Stomach (tissue), 19 donors: ENCODE data around the gene ZBTB2. TPM values are rescaled to one million over a fixed set of nuclear protein-coding genes. Genes with fewer than 3 reads are reported as not detected.

Experiments
- DNase-seq, 2 donors: peaks; one replicate each; pipeline versions ENCODE4 v3.0.0 to v3.0.0-alpha.2; 2013 to 2019
- H3K27ac ChIP-seq, 5 donors: fragments of 200-600 bp in 4 of 5; sonication (generic) in 4 of 5; one replicate each; pipeline ENCODE4 v1.5.1; 2013 to 2019; ENCODE audit warnings: mild to moderate bottlenecking in 1 of 5, moderate library complexity in 1 of 5
- H3K27me3 ChIP-seq, 3 donors: fragments of 200-600 bp; sonication (generic); one replicate each; pipeline ENCODE4 v1.5.1; 2017 to 2019; ENCODE audit warnings: mixed run types in 1 of 3
- H3K36me3 ChIP-seq, 4 donors: fragments of 200-600 bp; sonication (generic); 1 replicate in 3 of 4; 2 replicates in 1 of 4; pipeline ENCODE4 v1.5.1; 2016 to 2019
- H3K4me1 ChIP-seq, 4 donors: fragments of 200-600 bp; sonication (generic); one replicate each; pipeline ENCODE4 v1.5.1; 2016 to 2019
- H3K4me3 ChIP-seq, 4 donors: fragments of 200-600 bp; sonication (generic) in 3 of 4; one replicate each; pipeline ENCODE4 v1.5.1; 2016 to 2019; ENCODE audit warnings: mild to moderate bottlenecking in 1 of 4
- H3K9me3 ChIP-seq, 4 donors: fragments of 200-600 bp; sonication (generic); one replicate each; pipeline ENCODE4 v1.5.1; 2016 to 2019
- CTCF ChIP-seq, 7 experiments: fragments of 450-650 bp in 4 of 7; fragments of 200-600 bp in 3 of 7; sonication (generic) in 3 of 7; IDR thresholded peaks; one replicate each; pipeline ENCODE4 v1.5.1; 2016 to 2019; ENCODE audit warnings: antibody characterized with exemption in 7 of 7, control low read depth in 2 of 7, mild to moderate bottlenecking in 1 of 7
- EP300 ChIP-seq: sonication (generic); formaldehyde crosslinking; IDR thresholded peaks from one replicate; pipeline ENCODE4 v1.6.1; 2017; ENCODE audit warnings: antibody characterized with exemption
- POLR2A ChIP-seq, 4 donors: fragments of 450-650 bp; IDR thresholded peaks; one replicate each; pipeline ENCODE4 v1.6.1; 2016; ENCODE audit warnings: antibody characterized with exemption in 4 of 4, control low read depth in 2 of 4, mild to moderate bottlenecking in 1 of 4, moderate library complexity in 1 of 4
- POLR2AphosphoS5 ChIP-seq, 3 donors: sonication (generic); formaldehyde crosslinking; IDR thresholded peaks; one replicate each; pipeline ENCODE4 v1.6.1; 2016; ENCODE audit warnings: antibody characterized with exemption in 3 of 3
- WGBS, 5 donors: extraction: QIAGEN DNeasy Blood & Tissue Kit in 3 of 5; methylation state at CpG; one replicate each; pipeline versions ENCODE4 v1.1.5 to v1.1.7; 2013 to 2018; 5-methylcytosine and 5-hydroxymethylcytosine counted together
- intact Hi-C: fragments of 100-400 bp; cut with DNase I; formaldehyde crosslinking; loops from one replicate; pipeline ENCODE4 v1.15.1; 2023; ENCODE audit warnings: low total_unique reads
- long read RNA-seq, 10 donors: transcript quantifications; one replicate each; lab custom pipeline, GENCODE V29; 2026
- polyA plus RNA-seq, 3 donors: library from polyadenylated mRNA; stranded (reverse); fragments of 200-250 nt; gene quantifications; one replicate each; pipeline ENCODE4 v1.2.3, GENCODE V29; 2013
- total RNA-seq, 5 donors: library from RNA; depleted of rRNA; stranded (reverse); fragments of >200 nt; gene quantifications; one replicate each; pipeline versions ENCODE4 v1.1.0 to v1.2.3, GENCODE V29; 2014 to 2016
- donor health status: healthy with polysubstance abuse.
- donor health status: Bipolar disorder and iron deficiency.
- donor health status: healthy.

ZBTB2 gene
- total RNA-seq: 10 to 100 TPM in 1 of 5 donors, 1 to 10 TPM in 3, under 1 TPM in 1; 0.89 to 19.1 (median 7.5) TPM
- 1 to 10 TPM; 5.1 to 7.9 (median 7.5) TPM for polyA plus RNA-seq
- long read RNA-seq, donor 1, partial matches to known transcripts: 0 of 1 reads
- long read RNA-seq, donor 1, other reads (novel, unspliced or antisense): 0 of 1 reads
- long read RNA-seq, donor 2, partial matches to known transcripts: 0 of 3 reads
- long read RNA-seq, donor 2, other reads (novel, unspliced or antisense): 0 of 3 reads
- long read RNA-seq, donor 3: 0 reads
- long read RNA-seq, donor 4, partial matches to known transcripts: 0 of 1 reads
- long read RNA-seq, donor 4, other reads (novel, unspliced or antisense): 0 of 1 reads
- long read RNA-seq, donor 5, transcript ZBTB2-201 (3 exons, 3,090 nt): major isoform, 7 of 7 reads
- long read RNA-seq, donor 5, partial matches to known transcripts: 0 of 7 reads
- long read RNA-seq, donor 5, other reads (novel, unspliced or antisense): 0 of 7 reads
- long read RNA-seq, donor 6, partial matches to known transcripts: 0 of 4 reads
- long read RNA-seq, donor 6, other reads (novel, unspliced or antisense): 0 of 4 reads
- long read RNA-seq, donor 7, partial matches to known transcripts: 0 of 2 reads
- long read RNA-seq, donor 7, other reads (novel, unspliced or antisense): 0 of 2 reads
- long read RNA-seq, donor 8, partial matches to known transcripts: 0 of 3 reads
- long read RNA-seq, donor 8, other reads (novel, unspliced or antisense): 0 of 3 reads
- long read RNA-seq, donor 9, partial matches to known transcripts: 0 of 4 reads
- long read RNA-seq, donor 9, other reads (novel, unspliced or antisense): 0 of 4 reads
- long read RNA-seq, donor 10: 0 reads

GRCh38 chr6:151391471-151392413 is at the start of gene ZBTB2:
Gene ZBTB2, minus strand, starts transcription at chr6:151391559. Its CDS starts 17,922 bp downstream, at chr6:151373637.
- 0 to 3% (median 1%) methylated on average over 18 to 52 of the region's 57 CpGs for WGBS, 5 donors
- TF ChIP-seq CTCF (IDR thresholded peaks at IDR 0.05): no peak
- no peak for TF ChIP-seq EP300
- TF ChIP-seq POLR2AphosphoS5 (IDR thresholded peaks at IDR 0.05): peak in 1 of 3 donors; percentile 35
- no peak for TF ChIP-seq POLR2A (IDR thresholded peaks at IDR 0.05)
- Histone ChIP-seq H3K4me3 (peak within 1 kb of the TSS; percentile 85 to 98 (median 94)), H3K27ac (peak within 1 kb of the TSS; percentile 98 to 100 (median 100)), H3K27me3 (no peaks in the 10 kb centered on the region), H3K4me1 (peaks cover 40 to 71% (median 55%) of the 10 kb centered on the region in 4 donors), H3K9me3 (no peaks in the 10 kb centered on the region), H3K36me3 (no peaks in the 10 kb centered on the region)
- peak; percentile 64 to 90 for DNase-seq
- intact Hi-C loops: no loop called here

- peak in 2 of 7 experiments; percentile 10 to 22 for TF ChIP-seq CTCF (IDR thresholded peaks at IDR 0.05)
- no peak for TF ChIP-seq POLR2AphosphoS5 (IDR thresholded peaks at IDR 0.05)
- H3K27me3 ChIP-seq: no peaks in the 10 kb centered on the region
- peak overlapping the region in 1 of 5 donors; percentile 3 for H3K27ac ChIP-seq
- H3K9me3 ChIP-seq: no peaks in the 10 kb centered on the region
- WGBS, 5 donors: 59 to 75% (median 71%) methylated on average over 2 of the region's 2 CpGs
- peaks cover 5 to 48% (median 30%) of the 10 kb centered on the region in 4 donors for H3K4me1 ChIP-seq
- no peaks in the 10 kb centered on the region for H3K36me3 ChIP-seq
- H3K4me3 ChIP-seq: no peak overlapping the region
- intact Hi-C loops: no loop called here
- peak in 1 of 2 donors; percentile 54 for DNase-seq
Observed at GRCh38 chr6:151440930-151441329, 49.6 kb upstream of the ZBTB2 start.

GRCh38 chr6:151440498-151440897 is 49.1 kb upstream of the ZBTB2 start:
- no peak for DNase-seq
- TF ChIP-seq POLR2A (IDR thresholded peaks at IDR 0.05) (no peak), EP300 (no peak), POLR2AphosphoS5 (IDR thresholded peaks at IDR 0.05) (no peak), CTCF (IDR thresholded peaks at IDR 0.05) (no peak)
- H3K4me1 ChIP-seq: peaks cover 4 to 44% (median 25%) of the 10 kb centered on the region in 4 donors
- WGBS, 5 donors: 19 to 41% (median 35%) methylated on average over 1 of the region's 1 CpG
- no peak overlapping the region for H3K4me3 ChIP-seq
- no peaks in the 10 kb centered on the region for H3K27me3 ChIP-seq
- H3K36me3 ChIP-seq: peaks cover 0 to 3% (median 0%) of the 10 kb centered on the region in 4 donors
- H3K9me3 ChIP-seq: no peaks in the 10 kb centered on the region
- intact Hi-C loops: no loop called here
- H3K27ac ChIP-seq: no peak overlapping the region
